GM10248 (cell line): ENCODE results near the gene BCS1L.

ENCODE experiments used
- CTCF ChIA-PET: fragments of 300-600 bp; sonication (Branson Sonifier 250); formaldehyde crosslinking; extraction: SDS; loops from one replicate; lab custom pipeline; 2021; ENCODE audit warnings: antibody characterized with exemption; lab: Yijun Ruan, JAX
- POLR2A ChIA-PET: fragments of 350-650 bp; sonication (Branson Sonifier 250); formaldehyde crosslinking; extraction: SDS; loops from one replicate; lab custom pipeline; 2020; ENCODE audit warnings: antibody characterized with exemption; lab: Yijun Ruan, JAX
- DNase-seq: peaks from one replicate; pipeline ENCODE4 v3.0.0; 2012; ENCODE audit errors: extremely low spot score
- CTCF ChIP-seq: IDR thresholded peaks from 2 replicates; pipeline ENCODE4 v1.5.1; 2012; ENCODE audit warnings: mild to moderate bottlenecking, low read depth; ENCODE audit errors: extremely low read depth, missing control alignments, control extremely low read depth

The BCS1L gene

GRCh38 chr2:218663901-218664300, 4.4 kb downstream of the BCS1L start:
- TF ChIP-seq CTCF = no peak
- ChIA-PET CTCF (interaction anchor here (2.2 kb wide), 1 partner anchor 184 kb away, joined by 9 read pairs; no protein-coding TSS in a partner anchor), POLR2A (no interaction called here)
- no peak for DNase-seq

- TF ChIP-seq CTCF = no peak
- DNase-seq = no peak
- ChIA-PET CTCF (interaction anchor here (2.2 kb wide), 1 partner anchor 183 kb away, joined by 9 read pairs; no protein-coding TSS in a partner anchor), POLR2A (no interaction called here)
Measured at GRCh38 chr2:218664653-218665052, 5.2 kb downstream of the BCS1L start.

- no peak for TF ChIP-seq CTCF
- no peak for DNase-seq
- CTCF ChIA-PET = interaction anchor here (0.6 to 7.6 kb wide), 8 partner anchors 12 to 177 kb away, joined by 3 to 69 read pairs (median 6); partner anchors contain the start of genes BCS1L, TTLL4 and ZNF142
Measured at GRCh38 chr2:218671097-218671653, 11.7 kb downstream of the BCS1L start.

GRCh38 chr2:218671654-218672566, 12.4 kb downstream of the BCS1L start, which contains the start of the genes RNF25 and STK36:
Gene RNF25 (minus strand): TSS chr2:218672002. CDS start chr2:218671970, 32 bp downstream.
Gene STK36 (plus strand): TSS chr2:218672086. CDS start chr2:218672830, 744 bp downstream.
- DNase-seq = peak; percentile 91
- ChIA-PET CTCF (interaction anchor here (0.6 to 7.6 kb wide), 10 partner anchors 12 to 399 kb away, joined by 3 to 69 read pairs (median 4); partner anchors contain the start of genes BCS1L, TTLL4 and ZNF142), POLR2A (interaction anchor here (0.9 kb wide), 1 partner anchor 13 kb away, joined by 4 read pairs; the partner anchor contains the start of genes BCS1L and ZNF142)
- TF ChIP-seq CTCF = no peak

More at GRCh38 chr2:218671097-218671653, 11.7 kb downstream of the BCS1L start:
- POLR2A ChIA-PET = no interaction called here

GRCh38 chr2:218679119-218679518, 19.6 kb downstream of the BCS1L start:
- ChIA-PET CTCF (interaction anchor here (0.6 to 1.5 kb wide), 4 partner anchors 21 to 214 kb away, joined by 3 to 4 read pairs (median 3); no protein-coding TSS in a partner anchor), POLR2A (no interaction called here)
- no peak for DNase-seq
- TF ChIP-seq CTCF = no peak

- TF ChIP-seq CTCF = no peak
- ChIA-PET CTCF (interaction anchor here (1.0 to 1.5 kb wide), 3 partner anchors 22 to 215 kb away, joined by 3 to 4 read pairs (median 3); no protein-coding TSS in a partner anchor), POLR2A (no interaction called here)
- DNase-seq = no peak
Measured at GRCh38 chr2:218680061-218680460, 20.6 kb downstream of the BCS1L start.
